GM12872 (cell line): ENCODE measurements around the gene CAPN7.

Experiments used
- TF ChIP-seq, protein P1 (sequence below): IDR thresholded peaks from 3 replicates; pipeline ENCODE4 v1.5.1; 2011; ENCODE audit warnings: low read depth, mild to moderate bottlenecking, low read length, moderate library complexity; ENCODE audit not compliant: insufficient read depth

CAPN7 gene

DNA sequence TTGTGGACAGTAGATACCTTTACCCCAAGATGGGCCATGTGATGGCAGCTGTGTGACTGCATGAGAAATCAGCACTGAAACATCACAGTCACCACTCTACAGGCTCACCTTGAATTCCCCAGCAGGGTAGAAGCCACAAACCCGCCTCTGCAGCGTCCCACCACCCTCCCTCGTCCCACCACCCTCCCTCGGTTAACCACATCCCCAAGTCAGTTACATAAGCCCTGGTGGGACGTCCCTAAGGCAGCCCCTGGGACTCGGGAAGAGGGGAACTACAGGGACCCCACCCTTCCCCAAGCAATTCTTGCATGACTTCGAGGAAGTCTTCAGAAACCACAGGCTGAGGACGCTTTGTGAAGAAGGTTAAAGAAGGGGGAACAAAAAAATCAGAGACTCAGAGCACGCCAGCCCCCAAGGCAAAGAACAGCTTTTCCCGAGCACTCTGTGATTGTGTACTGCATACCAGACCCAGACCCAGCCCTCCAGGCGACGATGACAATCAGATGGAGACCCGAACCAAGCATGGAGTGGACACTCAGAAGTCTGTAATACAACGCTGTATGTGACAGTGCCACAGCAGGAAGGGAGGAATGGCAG, 65.8 kb downstream of the CAPN7 start:
- TF ChIP-seq, protein P1, sequence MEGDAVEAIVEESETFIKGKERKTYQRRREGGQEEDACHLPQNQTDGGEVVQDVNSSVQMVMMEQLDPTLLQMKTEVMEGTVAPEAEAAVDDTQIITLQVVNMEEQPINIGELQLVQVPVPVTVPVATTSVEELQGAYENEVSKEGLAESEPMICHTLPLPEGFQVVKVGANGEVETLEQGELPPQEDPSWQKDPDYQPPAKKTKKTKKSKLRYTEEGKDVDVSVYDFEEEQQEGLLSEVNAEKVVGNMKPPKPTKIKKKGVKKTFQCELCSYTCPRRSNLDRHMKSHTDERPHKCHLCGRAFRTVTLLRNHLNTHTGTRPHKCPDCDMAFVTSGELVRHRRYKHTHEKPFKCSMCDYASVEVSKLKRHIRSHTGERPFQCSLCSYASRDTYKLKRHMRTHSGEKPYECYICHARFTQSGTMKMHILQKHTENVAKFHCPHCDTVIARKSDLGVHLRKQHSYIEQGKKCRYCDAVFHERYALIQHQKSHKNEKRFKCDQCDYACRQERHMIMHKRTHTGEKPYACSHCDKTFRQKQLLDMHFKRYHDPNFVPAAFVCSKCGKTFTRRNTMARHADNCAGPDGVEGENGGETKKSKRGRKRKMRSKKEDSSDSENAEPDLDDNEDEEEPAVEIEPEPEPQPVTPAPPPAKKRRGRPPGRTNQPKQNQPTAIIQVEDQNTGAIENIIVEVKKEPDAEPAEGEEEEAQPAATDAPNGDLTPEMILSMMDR = no peak

- TF ChIP-seq, protein P1 = 0 out of 3 replicates have a peak, but pooled peaks have one; percentile 12
Measured at GRCh38 chr3:15272426-15273196, 66.6 kb downstream of the CAPN7 start.

GRCh38 chr3:15273227-15273626, 67.2 kb downstream of the CAPN7 start:
- TF ChIP-seq, protein P1 = no peak

DNA sequence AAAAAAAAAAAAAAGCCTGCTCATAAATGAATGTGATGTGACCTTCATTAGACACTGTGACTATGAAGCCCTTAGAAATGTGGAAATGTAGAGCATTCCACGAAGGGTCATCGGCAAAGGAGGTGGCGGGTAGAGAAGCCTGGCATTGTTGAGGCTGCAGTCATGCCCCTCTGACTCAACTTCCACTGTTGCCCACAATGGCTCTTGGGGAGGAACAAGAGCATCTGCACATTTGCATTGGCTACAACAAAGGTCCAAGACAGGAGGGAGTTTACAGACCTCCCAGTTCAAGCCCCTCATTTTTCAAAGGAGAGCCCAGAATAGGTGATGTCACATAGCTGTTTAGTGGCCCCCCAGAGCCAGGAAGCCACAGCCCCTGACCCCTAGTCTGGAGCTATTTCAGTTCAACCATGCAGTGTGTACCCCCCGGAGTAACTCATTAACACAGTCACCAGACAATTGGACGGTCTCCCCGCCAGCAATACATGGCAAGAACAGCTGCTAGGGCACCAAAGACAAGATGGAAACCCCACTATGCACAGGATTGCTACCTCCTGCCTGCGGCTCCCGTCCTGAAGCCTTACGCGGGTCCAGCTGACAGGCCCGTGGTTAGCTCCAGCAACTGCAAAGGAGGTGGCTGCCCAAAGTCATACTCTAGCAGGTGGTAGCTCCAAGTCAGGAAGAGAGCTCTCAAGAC, 70.1 kb downstream of the CAPN7 start:
- TF ChIP-seq, protein P1 = no peak

DNA sequence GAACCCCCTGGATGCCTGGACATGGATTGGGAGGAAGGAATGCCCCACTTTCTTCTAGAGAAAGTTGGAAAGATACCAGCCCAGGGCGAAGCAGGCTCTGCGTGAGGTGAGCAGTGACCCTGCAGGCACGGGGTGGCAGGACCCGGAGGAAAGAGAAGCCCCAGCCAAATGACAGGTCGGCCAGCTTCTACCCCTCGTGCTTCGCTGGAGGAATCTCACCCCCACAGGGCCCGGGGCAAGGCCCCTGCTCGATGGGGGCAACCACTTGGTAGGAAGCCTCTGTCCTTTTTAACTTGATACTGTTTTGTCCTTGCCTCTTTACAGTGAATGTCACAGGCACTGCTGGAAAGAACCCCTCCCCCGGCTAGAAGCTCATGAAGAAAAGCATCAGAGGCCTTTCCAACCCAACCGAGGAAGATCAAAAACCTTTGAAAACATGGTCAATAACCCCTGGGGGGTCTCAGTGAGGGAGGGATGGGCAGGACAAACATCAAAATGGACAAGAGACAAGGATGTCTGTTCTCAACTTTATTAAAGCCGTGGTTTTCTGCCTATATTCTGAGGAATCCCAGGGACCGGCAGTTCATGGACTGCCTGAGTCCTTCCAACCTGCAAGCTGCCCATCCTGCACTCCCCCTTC, 71.9 kb downstream of the CAPN7 start:
- TF ChIP-seq, protein P1 = no peak

GRCh38 chr3:15279205-15279604, 73.2 kb downstream of the CAPN7 start:
- TF ChIP-seq, protein P1 = no peak
